ENCODE measurements around the gene TSSK6. TPM values are rescaled to one million over a fixed set of nuclear protein-coding genes. Genes with fewer than 3 reads are reported as not detected.

Gene TSSK6
- total RNA-seq, 1 donor from 2014 or later = 3.4 TPM

DNA sequence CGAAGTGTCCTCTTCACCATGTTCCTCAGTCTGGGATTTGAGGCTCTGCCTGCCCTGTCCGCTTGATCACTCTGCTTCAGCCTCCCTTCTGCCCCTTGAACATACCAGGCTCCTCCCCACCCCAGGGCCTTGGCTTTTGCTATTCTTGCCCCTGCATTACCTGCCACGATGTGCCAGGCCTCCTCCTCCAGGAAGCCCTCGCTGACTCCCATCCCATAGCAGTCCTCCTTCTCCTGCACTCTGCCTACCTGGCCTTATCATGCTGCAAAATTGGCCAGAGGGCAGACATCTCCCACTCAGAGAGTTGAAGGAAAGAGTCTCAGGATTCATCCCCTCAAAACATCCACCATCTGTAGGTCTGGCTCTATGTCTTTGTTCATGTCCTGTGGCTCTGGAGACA is 15.5 kb upstream of the TSSK6 start:
- no peak for DNase-seq (ENCODE audit: low spot score)

DNA sequence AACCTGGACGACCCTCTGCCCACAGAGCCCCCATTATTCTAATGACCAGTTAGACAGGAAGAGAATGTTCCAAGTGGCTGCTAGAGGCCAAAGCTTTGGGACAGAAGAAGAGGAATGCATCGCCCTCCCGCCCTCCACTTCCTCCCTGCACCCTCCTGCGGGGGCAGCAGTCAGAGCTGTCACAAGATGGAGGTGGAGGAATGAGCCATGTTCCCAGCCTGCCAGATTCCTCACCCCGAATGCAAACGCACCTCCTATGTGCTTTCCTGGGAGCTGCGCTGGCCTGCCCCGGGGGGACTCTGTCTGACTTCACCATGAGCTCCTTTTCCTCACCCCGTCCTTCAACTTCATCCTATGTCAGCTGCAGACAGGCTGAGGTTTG is 15.1 kb upstream of the TSSK6 start:
- DNase-seq (ENCODE audit: low spot score) = no peak

DNA sequence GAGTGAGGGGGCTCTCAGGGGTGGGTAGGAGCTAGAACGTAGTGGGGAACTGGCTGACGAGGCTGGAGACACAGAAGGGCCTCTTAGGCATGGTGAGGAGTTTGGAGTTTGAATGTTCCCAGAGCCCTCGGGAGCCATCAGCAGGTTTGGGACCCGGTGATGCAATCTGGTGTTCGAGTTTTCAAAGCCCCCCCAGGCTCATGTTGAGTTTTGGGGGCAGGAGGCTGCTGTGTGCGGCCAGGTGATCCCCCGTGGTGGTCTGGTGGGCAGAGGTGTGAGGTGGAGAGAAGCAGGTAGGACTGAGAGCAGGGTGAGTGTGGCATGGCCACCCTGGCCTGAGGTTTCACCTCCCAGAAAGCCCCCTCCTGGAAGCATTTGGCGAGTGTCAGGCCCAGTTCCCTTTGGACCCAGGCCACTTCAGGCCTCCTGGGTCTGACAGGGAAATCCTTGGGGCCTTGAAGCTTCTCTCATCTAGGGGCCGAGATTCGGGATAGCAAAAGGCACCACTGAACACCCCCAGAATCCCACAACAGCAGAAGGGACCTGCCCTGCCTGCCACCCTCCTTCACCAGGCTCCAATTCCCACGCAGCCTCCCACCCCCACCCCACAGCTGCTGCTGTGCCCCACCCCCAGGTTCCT is 14.6 kb upstream of the TSSK6 start:
- no peak for DNase-seq (ENCODE audit: low spot score)

DNA sequence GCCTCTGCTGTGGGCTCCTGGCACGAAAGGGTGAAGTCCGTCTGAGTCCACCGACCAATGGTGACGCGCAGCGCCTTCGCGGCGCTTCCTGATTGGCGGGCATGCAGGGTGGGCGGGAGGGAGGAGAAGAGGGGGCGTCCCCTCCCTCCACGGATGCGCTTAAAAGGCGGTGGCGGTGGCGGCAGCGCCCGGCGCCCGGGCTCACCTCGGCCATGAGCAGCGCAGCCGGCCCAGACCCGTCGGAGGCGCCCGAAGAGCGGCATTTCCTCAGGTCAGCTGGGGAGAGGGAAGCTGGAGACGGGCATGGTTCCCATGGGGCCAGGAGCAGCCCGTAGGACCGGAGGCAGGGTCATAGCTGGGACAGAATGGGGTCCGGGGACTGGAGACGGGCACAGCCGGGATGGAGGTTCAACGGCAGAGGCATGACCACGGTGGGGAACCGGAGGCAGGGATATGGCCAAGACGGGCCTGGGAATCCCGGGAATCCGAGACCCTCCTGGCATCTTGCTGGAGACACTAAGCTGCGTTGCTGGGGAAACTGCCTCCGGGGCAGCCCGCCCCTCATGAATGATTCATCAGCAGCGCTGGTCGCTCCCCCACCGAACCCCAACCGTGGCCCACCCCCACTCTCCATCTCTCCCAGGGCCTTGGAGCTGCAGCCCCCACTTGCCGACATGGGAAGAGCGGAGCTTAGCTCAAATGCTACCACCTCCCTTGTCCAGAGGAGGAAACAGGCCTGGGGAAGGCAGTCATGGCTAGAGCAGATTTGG is 13.6 kb upstream of the TSSK6 start, which contains the start of gene YJEFN3:
Gene YJEFN3 (plus strand): TSS at position 191 of the 770 bp plus-strand sequence. CDS start 22 bp downstream, at position 213.
- no peak for DNase-seq (ENCODE audit: low spot score)

DNA sequence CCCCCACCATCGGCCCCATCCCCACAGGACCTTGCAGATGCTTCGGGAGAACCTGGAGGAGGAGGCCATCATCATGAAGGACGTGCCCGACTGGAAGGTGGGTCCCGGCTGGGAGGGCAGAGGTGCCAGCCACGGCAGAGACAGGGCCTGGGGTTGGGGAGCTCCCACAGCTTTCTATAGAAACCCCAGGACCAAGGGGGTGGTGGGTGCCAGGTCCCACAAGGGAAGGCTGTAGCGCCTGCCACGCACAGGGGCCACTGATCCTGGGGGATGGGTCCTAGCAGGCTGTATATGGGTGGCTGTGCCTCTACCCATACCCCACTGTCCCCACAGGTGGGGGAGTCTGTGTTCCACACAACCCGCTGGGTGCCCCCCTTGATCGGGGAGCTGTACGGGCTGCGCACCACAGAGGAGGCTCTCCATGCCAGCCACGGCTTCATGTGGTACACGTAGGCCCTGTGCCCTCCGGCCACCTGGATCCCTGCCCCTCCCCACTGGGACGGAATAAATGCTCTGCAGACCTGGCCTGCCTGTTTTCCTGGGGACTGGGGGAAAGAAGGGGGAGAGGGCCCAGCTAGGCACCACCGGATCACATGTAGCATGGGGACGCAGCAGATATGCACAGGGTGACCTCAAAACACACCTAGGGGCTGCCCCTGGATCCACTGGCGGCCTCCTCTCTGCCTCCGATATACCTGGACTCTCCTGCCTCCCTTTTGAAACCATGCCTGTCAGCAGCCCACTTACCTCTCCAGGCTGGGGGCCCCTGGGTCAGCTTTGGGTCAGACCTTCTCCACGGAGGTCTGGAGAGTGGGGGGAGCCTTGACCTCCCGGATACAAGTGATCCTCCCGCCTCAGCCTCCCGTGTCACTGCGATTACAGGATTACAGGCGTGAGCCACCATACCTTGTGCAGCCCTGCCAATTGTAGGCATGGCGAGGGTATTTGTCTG is 12.6 kb upstream of the TSSK6 start:
- no peak for DNase-seq (ENCODE audit: low spot score)

DNA sequence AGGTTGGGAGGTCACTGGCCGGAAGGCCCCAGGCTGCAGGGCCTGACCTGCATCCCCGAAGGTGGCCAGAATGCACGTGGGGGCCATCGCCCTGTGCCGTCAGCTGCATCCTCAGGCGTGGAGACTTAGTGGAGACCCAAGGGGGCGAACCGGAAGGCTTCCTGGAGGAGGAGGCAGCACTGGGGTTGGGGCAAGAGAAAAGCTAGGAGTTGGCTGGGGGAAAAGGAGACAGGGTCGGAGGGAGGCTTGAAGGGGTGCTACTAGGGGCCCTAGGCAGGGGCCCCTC is 12.0 kb upstream of the TSSK6 start:
- no peak for DNase-seq (ENCODE audit: low spot score)

DNA sequence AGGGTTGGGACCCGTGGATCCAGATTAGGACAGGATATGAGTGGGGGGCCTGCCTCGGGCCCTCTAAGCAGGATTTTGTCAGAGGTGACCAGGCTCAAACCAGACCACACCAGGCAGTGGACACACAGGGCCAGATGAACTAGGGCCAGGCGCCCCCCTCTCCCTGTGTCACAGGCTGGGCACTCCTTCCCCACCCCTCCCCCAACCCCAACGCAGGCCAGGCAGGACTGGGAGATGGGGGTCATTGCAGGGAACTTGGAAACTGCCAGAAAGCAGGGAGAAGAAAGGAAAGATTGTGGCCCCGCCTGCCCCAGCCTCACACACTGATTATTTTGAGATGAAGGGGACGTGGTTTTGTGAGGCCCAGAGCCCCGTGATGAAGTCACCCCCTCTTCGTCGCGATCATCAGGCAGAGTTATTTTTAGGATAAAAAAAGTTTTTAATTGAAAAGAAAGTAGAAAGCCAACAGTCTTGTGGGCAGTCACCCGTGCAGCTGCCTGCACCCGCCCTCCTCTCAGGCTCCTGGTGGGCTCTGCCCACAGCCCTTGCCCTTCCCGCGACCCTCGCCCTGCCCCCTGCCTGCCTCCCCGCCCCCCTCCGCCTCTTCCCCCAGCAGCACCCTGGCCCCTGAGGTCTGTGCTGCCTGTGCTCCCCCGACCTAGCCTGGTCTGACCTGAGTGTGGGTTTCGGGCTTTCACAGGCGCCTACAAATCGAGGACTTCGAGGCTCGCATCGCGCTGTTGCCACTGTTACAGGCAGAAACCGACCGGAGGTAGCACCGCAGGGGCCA is 11.4 kb upstream of the TSSK6 start:
- DNase-seq (ENCODE audit: low spot score) = no peak

DNA sequence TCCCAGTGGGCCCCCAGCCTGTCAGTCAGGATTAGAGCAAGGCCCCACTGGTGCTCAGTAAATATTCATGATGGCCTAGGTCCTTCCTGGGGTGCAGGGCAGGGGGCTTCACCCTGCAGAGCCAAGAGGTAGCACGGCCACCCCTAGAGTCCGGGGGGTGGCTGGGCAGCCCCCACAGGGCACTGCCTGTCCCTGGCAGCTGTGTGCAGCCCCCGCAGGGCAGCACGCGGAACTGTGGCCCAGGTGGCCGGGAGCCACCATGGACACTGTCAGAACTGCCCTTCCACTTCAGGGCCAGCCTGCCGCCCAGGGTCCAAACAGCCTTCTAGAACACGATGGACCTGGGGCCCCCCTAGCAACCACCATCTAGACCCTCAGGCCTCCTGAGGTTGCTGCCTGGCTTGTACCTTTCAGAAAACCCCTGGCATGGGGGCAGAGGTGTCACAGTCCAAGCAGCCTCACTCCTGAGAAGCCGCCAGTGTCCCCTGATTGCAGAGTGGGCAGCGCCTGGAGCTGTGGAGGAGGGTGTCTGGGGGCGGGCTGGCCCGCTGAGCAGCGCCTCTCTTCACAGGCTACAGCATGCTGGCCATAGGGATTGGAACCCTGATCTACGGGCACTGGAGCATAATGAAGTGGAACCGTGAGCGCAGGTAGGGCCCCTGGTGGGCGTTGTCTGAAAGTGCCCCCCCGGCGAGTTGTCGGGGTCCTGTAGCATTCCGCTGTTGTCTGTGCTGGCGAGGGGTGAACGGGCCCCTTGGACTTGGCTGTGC is 10.4 kb upstream of the TSSK6 start:
- no peak for DNase-seq (ENCODE audit: low spot score)

DNA sequence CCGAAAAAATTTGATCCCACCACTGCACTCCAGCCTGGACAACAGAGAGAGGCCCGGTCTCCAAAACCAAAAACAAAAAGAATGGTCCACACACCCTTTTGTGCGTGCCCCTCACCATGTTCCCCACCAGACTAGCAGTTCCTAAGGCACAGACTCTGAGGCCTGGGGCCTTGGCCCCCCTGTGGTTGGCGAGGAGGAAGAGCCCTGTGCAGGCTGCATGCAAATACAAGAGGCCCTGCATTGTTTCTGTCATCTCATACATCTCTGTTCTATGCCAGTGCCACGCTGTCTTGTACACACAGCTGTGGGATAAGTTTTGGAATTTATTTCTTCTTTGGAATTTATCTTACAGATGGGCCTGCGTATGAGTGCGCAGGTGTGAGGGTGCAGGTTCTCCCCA is 8.7 kb upstream of the TSSK6 start:
- DNase-seq (ENCODE audit: low spot score) = no peak

DNA sequence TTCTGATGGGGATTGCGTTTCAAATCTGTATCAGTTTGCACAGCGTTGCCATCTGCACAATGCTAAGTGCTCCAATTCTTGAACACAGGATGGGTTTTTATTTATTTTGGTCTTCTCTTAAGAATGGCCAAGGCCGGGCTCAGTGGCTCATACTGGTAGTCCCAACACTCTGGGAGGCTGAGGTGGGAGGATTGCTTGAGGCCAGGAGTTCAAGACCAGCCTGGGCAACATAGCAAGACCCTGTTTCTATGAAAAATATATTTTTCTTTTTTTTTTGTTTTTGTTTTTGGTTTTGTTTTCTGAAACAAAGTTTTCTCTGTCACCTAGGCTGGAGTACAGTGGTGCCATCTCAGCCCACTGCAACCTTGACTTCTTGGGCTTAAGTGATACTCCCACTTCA is 7.8 kb upstream of the TSSK6 start:
- no peak for DNase-seq (ENCODE audit: low spot score)

DNA sequence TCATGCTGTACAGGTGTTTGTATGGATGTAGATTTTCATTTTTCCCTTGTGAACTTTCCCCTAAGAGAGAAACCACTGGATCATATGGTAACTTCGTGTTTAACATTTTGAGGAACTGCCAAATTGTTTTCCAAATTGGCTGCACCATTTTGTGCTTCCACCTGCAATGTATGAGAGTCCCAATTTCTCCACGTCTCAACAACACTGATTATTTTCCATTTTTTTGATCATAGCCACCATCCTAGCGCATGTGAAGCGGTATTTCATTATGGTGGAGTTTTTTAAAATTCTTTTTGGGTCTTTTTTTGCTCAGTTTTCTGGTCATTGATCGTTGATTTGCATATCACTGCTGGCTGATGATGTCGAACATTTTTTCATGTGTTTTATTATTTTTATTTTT is 5.6 kb upstream of the TSSK6 start:
- no peak for DNase-seq (ENCODE audit: low spot score)

DNA sequence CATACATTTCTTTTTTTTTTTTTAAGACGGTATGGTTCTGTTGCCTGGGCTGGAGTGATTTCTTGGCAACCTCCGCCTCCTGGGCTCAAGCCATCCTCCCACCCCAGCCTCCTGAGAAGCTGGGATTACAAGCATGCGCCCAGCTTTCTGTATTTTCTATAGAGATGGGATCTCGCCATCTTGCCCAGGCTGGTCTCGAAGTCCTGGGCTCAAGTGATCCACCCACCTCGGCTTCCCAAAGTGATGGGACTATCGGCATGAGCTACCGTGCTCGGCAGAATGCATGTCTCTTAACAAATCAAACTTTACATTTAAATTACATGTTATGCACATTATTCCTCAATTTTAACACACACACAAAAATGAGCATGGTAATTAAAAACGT is 1.9 kb upstream of the TSSK6 start:
- no peak for DNase-seq (ENCODE audit: low spot score)

DNA sequence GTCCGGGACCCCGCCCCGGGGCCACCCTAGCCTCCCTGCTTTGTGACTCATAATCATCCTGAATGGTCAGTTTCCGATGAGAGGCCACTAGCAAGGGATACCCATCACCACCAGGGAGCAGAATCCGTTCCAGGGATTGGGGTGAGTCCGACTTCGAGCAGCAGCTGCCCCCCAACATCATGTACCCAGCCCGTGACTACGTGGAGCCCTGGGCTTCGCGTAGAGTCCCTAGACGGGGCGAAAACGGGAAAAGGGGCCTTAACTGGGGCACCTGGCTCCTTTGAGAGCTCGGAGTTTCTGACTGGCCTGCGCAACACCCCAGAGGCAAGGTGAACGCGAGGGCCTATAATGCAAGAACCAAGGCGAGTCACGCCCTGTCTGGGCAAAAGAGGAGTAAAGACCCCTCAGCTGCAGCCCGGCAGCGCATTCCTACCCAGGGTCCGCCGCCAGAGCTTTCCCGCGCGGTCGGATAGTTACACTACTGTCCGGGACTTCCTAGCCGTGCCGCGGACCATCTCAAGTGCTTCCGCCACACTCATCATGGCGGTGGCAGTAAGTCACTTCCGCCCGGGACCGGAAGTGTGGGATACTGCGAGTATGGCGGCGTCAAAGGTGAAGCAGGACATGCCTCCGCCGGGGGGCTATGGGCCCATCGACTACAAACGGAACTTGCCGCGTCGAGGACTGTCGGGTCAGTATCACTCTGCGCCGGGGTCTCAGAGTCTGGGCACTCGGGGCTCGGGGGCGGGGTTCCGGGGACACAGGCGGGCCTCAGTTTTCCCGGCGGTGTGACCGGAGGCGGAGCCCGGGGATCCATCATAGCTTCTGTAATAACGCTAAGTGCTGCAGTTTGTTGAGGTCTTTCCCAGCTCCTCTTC is 533 bp upstream of the TSSK6 start, which contains the start of gene NDUFA13:
Gene NDUFA13 (plus strand): TSS at position 584 of the 878 bp plus-strand sequence. CDS start 14 bp downstream, at position 598.
- DNase-seq (ENCODE audit: low spot score) = peak; percentile 95

DNA sequence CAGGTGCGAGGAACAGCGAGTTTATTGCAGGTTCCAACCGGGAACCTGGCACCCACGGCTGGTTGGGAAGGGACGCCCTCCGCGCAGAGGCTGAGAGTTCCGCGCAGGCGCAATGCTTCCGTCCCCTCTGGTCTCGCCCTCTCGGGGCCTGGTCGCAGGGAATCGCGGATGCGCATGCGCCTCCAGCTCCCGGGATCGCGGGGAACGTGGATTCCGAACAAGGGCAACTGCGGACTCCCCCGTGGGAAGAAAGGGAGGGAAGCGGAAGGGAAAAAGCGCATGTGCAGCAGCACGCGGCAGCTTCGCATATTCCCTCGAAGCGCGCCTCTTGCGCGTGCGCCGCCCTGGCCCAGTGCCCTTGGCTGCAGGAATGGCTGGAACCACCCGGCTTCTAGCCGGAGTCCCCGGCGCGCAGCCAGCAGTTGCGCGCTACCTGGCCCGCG is 1.1 kb downstream of the TSSK6 start:
- peak; percentile 77 for DNase-seq (ENCODE audit: low spot score)

DNA sequence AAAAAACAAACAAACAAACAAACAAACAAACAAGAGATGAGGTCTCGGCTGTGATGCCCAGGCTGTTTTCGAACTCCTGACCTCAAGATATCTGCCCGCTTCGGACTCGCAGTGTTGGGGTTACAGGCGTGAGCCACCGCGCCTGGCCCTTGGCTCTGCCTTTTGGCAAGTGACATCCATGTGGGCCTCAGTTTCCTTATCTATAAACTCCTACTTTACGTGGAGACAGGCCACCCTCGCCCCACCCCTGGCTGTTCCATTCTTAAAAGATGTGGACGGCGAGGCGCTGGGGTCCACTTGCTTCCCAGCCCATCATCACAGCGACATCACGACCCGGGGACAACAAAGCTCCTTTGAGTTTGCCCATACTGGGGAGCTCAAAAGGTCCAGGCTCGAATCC is 1.7 kb downstream of the TSSK6 start:
- DNase-seq (ENCODE audit: low spot score) = no peak

DNA sequence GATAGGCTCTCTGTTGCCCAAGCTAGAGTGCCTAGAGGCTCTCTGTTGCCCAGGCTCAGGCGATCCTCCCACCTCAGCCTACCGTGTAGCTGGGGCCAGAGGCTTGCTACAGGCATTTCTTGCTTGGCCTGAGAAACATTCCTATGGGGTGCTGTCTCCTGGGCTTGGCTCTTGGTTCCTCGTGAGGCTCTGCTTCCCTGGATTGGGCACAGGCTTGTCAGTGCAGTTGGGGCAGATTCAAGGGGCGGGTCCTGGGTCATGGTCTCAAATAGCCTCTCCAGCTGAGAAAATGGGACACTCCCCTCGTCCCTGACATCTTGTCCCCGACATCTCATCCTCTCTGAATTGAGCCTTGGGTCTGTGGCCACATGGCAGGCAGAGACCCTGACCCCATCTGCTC is 4.9 kb downstream of the TSSK6 start:
- DNase-seq (ENCODE audit: low spot score) = no peak

DNA sequence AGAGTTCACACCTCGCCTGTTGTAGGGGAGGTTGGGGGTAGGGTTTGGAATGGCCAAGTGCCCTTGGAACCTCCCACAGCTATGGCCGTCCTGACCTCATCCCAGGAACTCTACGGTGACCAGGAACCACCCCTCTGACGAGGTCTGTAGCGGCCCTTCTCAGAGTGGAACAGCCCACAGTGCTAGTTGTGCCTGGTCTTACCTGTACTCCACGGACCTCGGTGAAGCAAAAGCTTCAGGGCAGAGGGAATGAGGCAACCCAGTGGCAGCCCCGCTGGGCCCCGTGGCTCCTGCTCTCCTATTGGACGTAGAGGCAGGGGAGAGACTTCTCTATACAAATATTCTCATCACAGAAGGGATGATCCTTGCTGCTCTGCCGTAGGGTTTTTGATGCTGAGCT is 7.1 kb downstream of the TSSK6 start:
- DNase-seq (ENCODE audit: low spot score) = no peak

DNA sequence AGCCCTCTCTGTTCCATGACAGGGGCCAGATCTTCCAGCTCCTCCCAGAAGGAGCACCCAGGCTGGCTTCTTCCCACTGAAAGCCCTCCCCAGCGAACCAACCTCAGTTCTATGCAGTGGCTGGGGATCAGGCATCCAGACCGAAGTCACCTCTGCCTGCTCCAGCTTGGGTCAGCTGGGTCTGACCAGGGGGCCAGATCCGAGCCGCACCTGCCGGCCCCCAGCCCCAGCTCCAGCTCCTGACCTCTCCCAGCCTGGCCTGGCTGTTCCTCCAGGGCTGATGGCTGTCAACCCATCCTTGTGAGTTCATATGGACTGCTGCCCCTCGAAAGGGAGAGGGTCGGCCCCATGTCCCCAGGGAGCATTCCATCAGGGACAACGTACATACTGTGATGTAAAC is 8.0 kb downstream of the TSSK6 start:
- DNase-seq (ENCODE audit: low spot score) = no peak

DNA sequence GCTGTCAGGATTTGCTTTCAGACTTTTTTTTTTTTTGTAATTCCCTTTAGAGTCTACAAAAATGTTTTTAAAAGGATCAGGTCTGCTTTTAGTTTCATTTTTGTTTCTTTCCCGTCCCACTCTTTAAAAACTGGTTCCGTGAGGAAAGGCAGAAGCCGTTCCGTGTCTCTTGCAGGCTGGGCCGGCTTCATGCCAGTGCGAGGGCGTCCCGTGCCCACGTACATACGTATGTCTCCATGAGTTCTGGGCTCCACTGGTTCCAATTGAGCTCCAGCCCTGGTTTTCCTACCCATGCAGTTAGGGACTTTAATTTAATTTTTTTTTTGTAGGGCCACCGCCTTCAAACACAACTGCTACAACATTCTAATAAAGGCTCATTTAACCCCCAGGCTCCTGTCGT is 8.8 kb downstream of the TSSK6 start:
- no peak for DNase-seq (ENCODE audit: low spot score)

Measured in ureter (tissue), 1 donor.